ENCODE data around the gene FCHSD2. TPM values are rescaled to one million over a fixed set of nuclear protein-coding genes. Genes with fewer than 3 reads are reported as not detected.

FCHSD2 gene
- total RNA-seq, 2 experiments from 2014 or later: 40.8 to 41.7 TPM

DNA sequence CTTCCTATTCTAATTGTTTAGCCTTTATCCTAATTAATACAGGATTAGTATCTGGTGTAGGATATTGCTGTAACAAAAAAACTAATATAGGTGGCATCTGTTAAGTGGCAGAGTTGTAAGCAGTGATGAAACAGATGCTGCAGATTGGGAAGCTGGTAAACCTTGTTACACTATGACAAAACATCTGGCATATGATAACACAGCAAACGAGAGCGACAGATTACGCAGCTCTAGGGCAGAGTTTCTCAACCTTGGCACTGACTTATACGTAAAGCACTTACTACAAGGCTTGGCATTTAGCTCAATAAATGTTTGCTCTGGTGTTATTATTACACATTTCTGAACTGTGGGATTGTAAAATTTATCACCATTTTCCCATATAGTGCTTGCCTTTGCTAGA is 190.9 kb downstream of the FCHSD2 start:
- H3K4me1 Mint-ChIP-seq: no peaks in the 10 kb centered on the region
- peaks cover 9% of the 10 kb centered on the region for H3K36me3 Mint-ChIP-seq (ENCODE audit: low read depth)
- DNase-seq: no peak
- no peak overlapping the region for H3K4me3 Mint-ChIP-seq
- H3K27ac Mint-ChIP-seq: no peak overlapping the region
- ChIA-PET POLR2A (no interaction called here), CTCF (interaction anchor here (1.2 kb wide), 1 partner anchor 227 kb away, joined by 3 read pairs; no protein-coding TSS in a partner anchor)
- H3K27me3 Mint-ChIP-seq: no peaks in the 10 kb centered on the region
- H3K9me3 Mint-ChIP-seq: no peaks in the 10 kb centered on the region

DNA sequence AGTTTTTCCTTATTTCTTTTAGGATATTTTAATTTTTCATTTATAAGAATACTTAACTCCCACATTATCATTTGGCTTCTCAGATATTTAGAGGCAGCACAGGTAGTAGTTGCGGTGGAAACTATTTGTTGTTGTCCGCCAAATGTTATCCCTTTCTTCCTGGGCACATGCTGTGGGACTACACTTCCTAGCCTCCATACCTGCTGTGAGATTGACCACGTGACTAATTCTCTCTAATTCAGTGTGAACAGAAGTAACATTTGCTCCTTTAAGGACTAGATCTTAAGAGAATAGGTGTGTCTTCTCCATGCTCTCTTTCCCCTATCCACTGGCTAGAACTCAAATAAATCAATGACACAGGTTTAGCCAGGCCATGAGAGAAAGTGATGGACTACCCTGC is 191.4 kb downstream of the FCHSD2 start:
- Mint-ChIP-seq H3K27me3 (no peaks in the 10 kb centered on the region), H3K36me3 (ENCODE audit: low read depth) (peaks cover 9% of the 10 kb centered on the region), H3K27ac (no peak overlapping the region), H3K9me3 (no peaks in the 10 kb centered on the region), H3K4me1 (no peaks in the 10 kb centered on the region), H3K4me3 (no peak overlapping the region)
- CTCF ChIA-PET: interaction anchor here (1.2 kb wide), 1 partner anchor 227 kb away, joined by 3 read pairs; no protein-coding TSS in a partner anchor
- POLR2A ChIA-PET: no interaction called here
- DNase-seq: no peak

DNA sequence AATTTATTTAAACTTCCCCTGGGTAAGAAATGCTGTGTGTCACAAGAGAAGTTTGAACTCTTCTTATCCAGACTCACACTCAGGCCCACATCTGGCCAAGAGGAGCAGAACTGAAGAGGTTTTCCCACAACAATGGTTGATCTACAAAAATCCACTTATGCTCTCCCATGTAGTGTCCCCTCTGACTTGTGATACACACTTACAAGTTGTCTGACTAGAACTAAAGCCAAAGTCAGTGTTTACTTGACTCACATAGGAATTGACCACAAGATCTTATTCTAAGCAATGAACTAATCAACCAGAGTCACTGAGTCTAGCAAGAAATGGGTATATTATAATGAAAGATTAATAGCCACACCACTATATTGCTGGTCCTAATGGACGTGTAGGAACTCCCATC is 194.9 kb downstream of the FCHSD2 start:
- no peaks in the 10 kb centered on the region for H3K4me1 Mint-ChIP-seq
- no peak overlapping the region for H3K4me3 Mint-ChIP-seq
- POLR2A ChIA-PET: no interaction called here
- CTCF ChIA-PET: no interaction called here
- H3K36me3 Mint-ChIP-seq (ENCODE audit: low read depth): peaks cover 9% of the 10 kb centered on the region
- H3K27me3 Mint-ChIP-seq: no peaks in the 10 kb centered on the region
- DNase-seq: no peak
- H3K9me3 Mint-ChIP-seq: no peaks in the 10 kb centered on the region
- no peak overlapping the region for H3K27ac Mint-ChIP-seq

DNA sequence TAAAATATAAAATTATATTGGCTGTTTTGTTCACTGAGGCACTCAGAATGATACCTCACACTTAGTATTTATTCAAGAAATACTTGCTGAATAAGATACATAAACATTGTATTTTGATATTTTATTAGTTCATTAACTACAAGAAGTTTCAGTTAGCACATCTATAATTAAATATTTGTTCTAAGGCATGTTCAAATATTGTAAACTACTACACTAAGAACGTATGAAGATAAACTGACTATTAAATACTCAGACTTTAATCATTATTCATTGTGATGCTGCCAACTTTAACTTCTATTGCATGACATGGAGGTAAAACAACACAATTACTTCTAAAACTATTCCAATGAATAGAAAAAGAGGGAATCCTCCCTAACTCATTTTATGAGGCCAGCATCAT is 198.5 kb downstream of the FCHSD2 start:
- no peaks in the 10 kb centered on the region for H3K27me3 Mint-ChIP-seq
- ChIA-PET POLR2A (no interaction called here), CTCF (no interaction called here)
- H3K36me3 Mint-ChIP-seq (ENCODE audit: low read depth): peaks cover 6% of the 10 kb centered on the region
- no peaks in the 10 kb centered on the region for H3K9me3 Mint-ChIP-seq
- no peak overlapping the region for H3K4me3 Mint-ChIP-seq
- no peaks in the 10 kb centered on the region for H3K4me1 Mint-ChIP-seq
- no peak for DNase-seq
- no peak overlapping the region for H3K27ac Mint-ChIP-seq

DNA sequence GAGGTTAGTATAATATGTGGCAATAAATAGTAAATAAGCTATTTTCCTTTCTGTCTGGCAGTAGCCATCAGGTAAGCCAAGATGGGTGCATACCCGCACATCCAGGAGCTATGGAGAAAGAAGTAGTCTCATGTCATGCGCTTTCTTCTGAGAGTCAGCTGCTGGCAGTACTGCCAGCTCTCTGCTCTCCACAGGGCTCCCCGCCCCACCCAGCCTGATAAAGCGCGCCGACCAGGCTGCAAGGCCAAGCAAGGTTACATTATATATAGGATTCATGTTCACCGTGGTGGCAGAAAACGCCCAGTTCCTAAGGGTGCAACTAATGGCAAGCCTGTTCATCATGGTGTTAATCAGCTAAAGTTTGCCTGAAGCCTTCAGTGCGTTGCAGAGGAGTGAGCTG is 201.7 kb downstream of the FCHSD2 start:
- Mint-ChIP-seq H3K27me3 (no peaks in the 10 kb centered on the region), H3K4me1 (no peaks in the 10 kb centered on the region), H3K4me3 (no peak overlapping the region), H3K27ac (no peak overlapping the region), H3K9me3 (no peaks in the 10 kb centered on the region), H3K36me3 (ENCODE audit: low read depth) (peaks cover 6% of the 10 kb centered on the region)
- CTCF ChIA-PET: no interaction called here
- POLR2A ChIA-PET: no interaction called here
- DNase-seq: no peak

DNA sequence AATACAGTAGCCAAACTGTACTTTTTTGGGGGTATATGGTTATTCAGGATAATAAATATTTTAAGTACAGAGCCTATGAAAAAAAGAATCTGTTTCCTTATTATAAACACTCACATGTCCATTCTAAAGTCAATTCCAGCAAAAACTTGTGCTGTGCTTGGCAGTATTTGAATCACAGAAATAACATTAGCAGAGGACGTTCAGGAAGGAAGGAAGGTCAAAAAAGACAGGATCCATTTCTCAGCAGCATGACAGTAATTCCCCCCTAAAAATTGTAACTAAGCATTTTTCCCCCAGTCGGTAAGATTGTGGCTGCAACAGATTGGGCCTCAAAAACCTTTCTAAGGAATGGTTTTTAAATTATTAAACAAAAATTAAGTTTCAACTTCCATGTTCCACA is 203.1 kb downstream of the FCHSD2 start:
- no peak overlapping the region for H3K4me3 Mint-ChIP-seq
- ChIA-PET POLR2A (no interaction called here), CTCF (interaction anchor here (0.7 to 0.8 kb wide), 2 partner anchors 157 to 199 kb away, joined by 3 read pairs; no protein-coding TSS in a partner anchor)
- no peaks in the 10 kb centered on the region for H3K27me3 Mint-ChIP-seq
- H3K9me3 Mint-ChIP-seq: no peaks in the 10 kb centered on the region
- no peak overlapping the region for H3K27ac Mint-ChIP-seq
- H3K36me3 Mint-ChIP-seq (ENCODE audit: low read depth): peaks cover 6% of the 10 kb centered on the region
- DNase-seq: no peak
- H3K4me1 Mint-ChIP-seq: no peaks in the 10 kb centered on the region

DNA sequence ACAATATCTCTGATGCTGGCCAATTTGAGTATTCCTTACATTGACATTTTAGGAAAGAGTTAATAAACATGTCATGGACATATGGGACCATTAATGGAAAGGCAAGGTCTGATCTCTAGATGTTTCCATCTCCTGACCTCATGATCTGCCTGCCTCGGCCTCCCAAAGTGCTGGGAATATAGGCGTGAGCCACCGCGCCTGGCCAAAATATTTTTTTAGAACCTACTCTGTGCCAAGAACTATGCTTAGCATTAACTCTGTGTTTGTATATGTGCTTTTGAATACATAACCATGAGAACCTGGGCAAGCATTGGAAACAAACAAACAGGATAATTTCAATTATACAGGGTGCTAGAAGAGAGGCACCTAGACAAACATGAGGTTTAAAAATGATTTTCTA is 204.7 kb downstream of the FCHSD2 start:
- peaks cover 3% of the 10 kb centered on the region for H3K36me3 Mint-ChIP-seq (ENCODE audit: low read depth)
- H3K27ac Mint-ChIP-seq: no peak overlapping the region
- no peaks in the 10 kb centered on the region for H3K4me1 Mint-ChIP-seq
- no peaks in the 10 kb centered on the region for H3K27me3 Mint-ChIP-seq
- CTCF ChIA-PET: no interaction called here
- H3K4me3 Mint-ChIP-seq: no peak overlapping the region
- no peaks in the 10 kb centered on the region for H3K9me3 Mint-ChIP-seq
- POLR2A ChIA-PET: no interaction called here
- DNase-seq: no peak

DNA sequence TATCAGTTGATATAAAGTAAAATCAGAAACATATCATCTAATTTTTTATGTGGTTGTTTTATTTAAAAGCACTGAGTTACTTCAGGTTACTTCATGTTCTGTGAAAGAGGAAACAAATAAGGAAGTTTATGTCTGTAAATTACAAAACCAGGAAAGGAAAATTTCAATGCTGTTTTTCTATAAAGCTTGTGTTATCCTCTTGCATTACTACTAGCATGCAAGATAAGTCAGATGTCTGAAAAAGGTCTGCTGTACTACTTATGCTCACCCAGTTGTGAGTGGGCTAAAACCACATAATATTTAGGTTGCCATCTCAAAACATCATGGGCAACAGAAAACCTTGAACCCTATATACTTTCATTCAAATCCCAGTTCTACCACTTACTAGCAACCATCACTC is 206.4 kb downstream of the FCHSD2 start:
- DNase-seq: no peak
- ChIA-PET POLR2A (no interaction called here), CTCF (interaction anchor here (1.8 to 2.3 kb wide), 2 partner anchors 11 to 242 kb away, joined by 5 to 6 read pairs; no protein-coding TSS in a partner anchor)
- Mint-ChIP-seq H3K27me3 (no peaks in the 10 kb centered on the region), H3K4me1 (no peaks in the 10 kb centered on the region), H3K36me3 (ENCODE audit: low read depth) (peaks cover 3% of the 10 kb centered on the region), H3K4me3 (no peak overlapping the region), H3K9me3 (no peaks in the 10 kb centered on the region), H3K27ac (no peak overlapping the region)

DNA sequence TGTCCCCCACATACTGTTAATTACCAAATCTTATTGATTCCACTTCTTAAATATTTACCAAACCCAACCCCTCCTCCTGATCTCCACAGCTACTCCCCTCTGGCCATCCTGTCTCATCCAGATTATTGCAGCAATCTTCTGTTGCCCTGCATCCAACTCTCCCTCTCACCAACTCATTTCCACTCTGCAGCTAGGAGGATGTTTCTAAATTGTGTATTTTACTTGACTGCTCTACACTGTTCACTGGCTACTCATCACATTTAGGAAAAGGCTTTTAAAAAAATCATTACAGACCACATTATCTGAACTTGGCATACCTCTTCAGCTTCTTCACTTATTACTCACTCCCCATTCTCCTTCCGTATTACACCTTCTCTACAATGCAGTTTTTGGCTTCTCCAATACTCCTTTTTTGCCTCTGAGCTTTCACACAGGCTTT is 210.0 kb downstream of the FCHSD2 start:
- Mint-ChIP-seq H3K27me3 (no peaks in the 10 kb centered on the region), H3K27ac (no peak overlapping the region), H3K4me1 (no peaks in the 10 kb centered on the region), H3K9me3 (no peaks in the 10 kb centered on the region), H3K36me3 (ENCODE audit: low read depth) (no peaks in the 10 kb centered on the region), H3K4me3 (no peak overlapping the region)
- POLR2A ChIA-PET: no interaction called here
- CTCF ChIA-PET: no interaction called here
- no peak for DNase-seq

DNA sequence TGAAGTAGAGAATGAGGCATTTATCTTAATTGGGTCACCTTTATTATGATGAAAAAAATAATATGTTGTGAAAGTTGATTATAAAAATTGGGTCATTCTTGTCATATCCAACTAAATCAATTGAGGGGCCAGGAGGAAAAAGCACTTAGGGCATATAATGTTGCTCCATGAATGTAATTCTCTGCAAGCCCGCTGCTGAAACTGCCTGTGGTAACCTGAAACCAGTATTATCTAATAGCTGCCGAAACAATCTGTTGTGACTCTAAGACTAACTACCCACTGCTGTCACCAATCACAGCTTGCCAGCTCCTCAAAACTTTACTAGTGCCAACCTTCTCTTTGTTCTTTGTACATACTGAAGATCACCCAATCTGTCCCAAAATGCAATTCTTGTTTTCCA is 212.1 kb downstream of the FCHSD2 start:
- ChIA-PET POLR2A (no interaction called here), CTCF (interaction anchor here (0.7 kb wide), 1 partner anchor 212 kb away, joined by 3 read pairs; no protein-coding TSS in a partner anchor)
- no peak overlapping the region for H3K4me3 Mint-ChIP-seq

DNA sequence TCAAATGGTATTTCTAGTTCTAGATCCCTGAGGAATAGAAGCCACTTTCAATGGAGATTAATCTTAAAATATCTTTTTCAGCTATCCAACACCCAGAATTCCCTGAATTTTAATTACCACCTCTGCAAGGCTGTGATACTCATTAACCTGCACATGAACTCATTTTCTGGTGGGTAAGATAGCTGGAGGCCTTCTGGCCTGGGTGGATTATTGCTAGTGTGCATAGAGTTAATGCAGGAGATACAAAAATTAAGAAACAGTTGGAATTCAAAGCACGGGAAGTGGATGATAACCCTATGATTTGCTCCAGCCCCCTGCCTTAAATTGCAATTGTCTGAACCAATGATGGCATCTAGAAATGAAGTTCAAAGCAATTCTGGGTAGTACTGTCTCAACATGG is 212.9 kb downstream of the FCHSD2 start:
- POLR2A ChIA-PET: no interaction called here
- H3K27me3 Mint-ChIP-seq: no peaks in the 10 kb centered on the region
- H3K4me3 Mint-ChIP-seq: no peak overlapping the region
- H3K27ac Mint-ChIP-seq: no peak overlapping the region
- DNase-seq: no peak
- CTCF ChIA-PET: no interaction called here
- H3K4me1 Mint-ChIP-seq: peaks cover 4% of the 10 kb centered on the region
- no peaks in the 10 kb centered on the region for H3K9me3 Mint-ChIP-seq
- H3K36me3 Mint-ChIP-seq (ENCODE audit: low read depth): no peaks in the 10 kb centered on the region

More for the DNA sequence above, 212.1 kb downstream of the FCHSD2 start:
- no peaks in the 10 kb centered on the region for H3K9me3 Mint-ChIP-seq
- H3K4me1 Mint-ChIP-seq: no peaks in the 10 kb centered on the region
- H3K27ac Mint-ChIP-seq: no peak overlapping the region
- no peaks in the 10 kb centered on the region for H3K27me3 Mint-ChIP-seq
- no peak for DNase-seq
- H3K36me3 Mint-ChIP-seq (ENCODE audit: low read depth): no peaks in the 10 kb centered on the region

DNA sequence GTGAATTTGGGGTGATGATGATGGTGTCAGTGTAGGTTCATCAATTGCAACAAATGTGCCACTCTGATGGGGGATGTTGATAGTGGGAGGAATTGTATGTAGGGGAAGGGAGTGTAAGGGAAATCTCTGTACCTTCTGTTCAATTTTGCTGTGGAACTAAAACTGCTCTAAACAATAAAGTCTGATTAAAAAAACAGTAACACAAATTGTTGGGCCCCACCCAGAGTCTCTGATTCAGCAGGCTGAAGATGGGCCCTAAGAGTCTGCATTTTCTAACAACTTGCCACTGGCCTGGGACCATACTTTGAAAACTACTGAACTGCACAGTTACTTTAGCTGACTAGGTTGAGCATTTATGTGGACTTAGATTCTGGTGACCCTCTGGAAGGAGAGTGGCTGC is 214.7 kb downstream of the FCHSD2 start:
- H3K4me3 Mint-ChIP-seq: no peak overlapping the region
- POLR2A ChIA-PET: interaction anchor here (0.6 to 2.0 kb wide), 2 partner anchors 128 to 215 kb away, joined by 3 to 6 read pairs; partner anchors contain the start of gene FCHSD2
- CTCF ChIA-PET: interaction anchor here (1.6 to 2.0 kb wide), 2 partner anchors 215 to 251 kb away, joined by 3 to 13 read pairs; no protein-coding TSS in a partner anchor
- H3K27ac Mint-ChIP-seq: no peak overlapping the region
- H3K27me3 Mint-ChIP-seq: no peaks in the 10 kb centered on the region
- H3K36me3 Mint-ChIP-seq (ENCODE audit: low read depth): no peaks in the 10 kb centered on the region
- H3K4me1 Mint-ChIP-seq: peaks cover 4% of the 10 kb centered on the region
- no peaks in the 10 kb centered on the region for H3K9me3 Mint-ChIP-seq
- no peak for DNase-seq

DNA sequence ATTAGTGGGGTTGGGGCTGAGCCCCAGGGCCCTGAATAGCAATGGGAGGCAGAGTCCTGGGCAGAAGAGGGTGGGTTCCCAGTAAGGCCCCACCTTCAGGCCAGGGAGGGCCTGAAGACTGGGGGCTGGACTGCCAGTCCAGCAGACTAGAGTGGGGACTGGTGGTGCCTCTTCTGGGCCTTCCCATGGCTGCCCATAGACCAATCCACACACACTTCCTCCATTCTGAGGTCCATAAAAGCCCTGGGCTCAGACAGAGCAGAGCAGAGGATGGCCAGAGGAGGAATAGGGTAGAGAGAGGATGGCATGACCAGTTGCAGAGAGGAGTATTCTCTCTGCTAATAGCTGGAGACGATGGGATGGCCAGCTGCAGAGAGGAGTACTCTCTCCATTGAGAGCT is 216.0 kb downstream of the FCHSD2 start:
- H3K4me3 Mint-ChIP-seq: no peak overlapping the region
- no peaks in the 10 kb centered on the region for H3K27me3 Mint-ChIP-seq
- DNase-seq: no peak
- POLR2A ChIA-PET: interaction anchor here (0.5 kb wide), 1 partner anchor 121 kb away, joined by 4 read pairs; no protein-coding TSS in a partner anchor
- H3K36me3 Mint-ChIP-seq (ENCODE audit: low read depth): peaks cover 2% of the 10 kb centered on the region
- no peaks in the 10 kb centered on the region for H3K9me3 Mint-ChIP-seq
- CTCF ChIA-PET: interaction anchor here (1.6 to 2.0 kb wide), 3 partner anchors 94 to 252 kb away, joined by 3 to 13 read pairs (median 6); no protein-coding TSS in a partner anchor
- no peak overlapping the region for H3K27ac Mint-ChIP-seq
- peaks cover 4% of the 10 kb centered on the region for H3K4me1 Mint-ChIP-seq

DNA sequence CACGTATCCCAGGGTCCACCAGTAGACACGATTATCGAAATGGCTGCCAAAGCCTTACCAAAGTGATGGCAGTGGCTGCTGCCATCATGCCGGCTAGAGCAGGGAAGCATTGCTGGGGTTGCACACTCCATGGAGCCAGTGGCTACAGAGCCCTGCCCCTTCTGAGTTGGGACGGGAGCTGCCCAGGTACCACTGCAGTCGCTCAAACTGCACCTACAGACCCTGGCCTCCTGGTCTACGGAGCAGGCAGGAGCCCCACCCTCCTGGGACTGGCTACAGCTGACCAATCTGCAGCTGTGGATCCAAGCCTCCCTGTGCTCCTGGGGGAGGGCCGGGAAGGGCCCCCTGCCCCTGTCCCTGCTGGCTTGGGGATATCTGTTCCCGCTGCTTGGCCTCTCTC is 216.5 kb downstream of the FCHSD2 start:
- Mint-ChIP-seq H3K36me3 (ENCODE audit: low read depth) (peaks cover 2% of the 10 kb centered on the region), H3K27me3 (no peaks in the 10 kb centered on the region), H3K4me1 (peaks cover 4% of the 10 kb centered on the region), H3K9me3 (no peaks in the 10 kb centered on the region), H3K27ac (no peak overlapping the region), H3K4me3 (no peak overlapping the region)
- POLR2A ChIA-PET: no interaction called here
- DNase-seq: no peak
- CTCF ChIA-PET: interaction anchor here (1.6 to 4.6 kb wide), 5 partner anchors 9 to 252 kb away, joined by 6 to 71 read pairs (median 12); partner anchors contain the start of gene FCHSD2
